ENCODE data around the gene EXOSC6.
A peak's percentile ranks its signal among the peaks of the same experiment; 100 is the strongest.
"Not testable (repeated sequence)": the region's sequence is repeated elsewhere in the genome, so short reads cannot be mapped to it uniquely, and the experiment has no call there.

Gene EXOSC6

DNA sequence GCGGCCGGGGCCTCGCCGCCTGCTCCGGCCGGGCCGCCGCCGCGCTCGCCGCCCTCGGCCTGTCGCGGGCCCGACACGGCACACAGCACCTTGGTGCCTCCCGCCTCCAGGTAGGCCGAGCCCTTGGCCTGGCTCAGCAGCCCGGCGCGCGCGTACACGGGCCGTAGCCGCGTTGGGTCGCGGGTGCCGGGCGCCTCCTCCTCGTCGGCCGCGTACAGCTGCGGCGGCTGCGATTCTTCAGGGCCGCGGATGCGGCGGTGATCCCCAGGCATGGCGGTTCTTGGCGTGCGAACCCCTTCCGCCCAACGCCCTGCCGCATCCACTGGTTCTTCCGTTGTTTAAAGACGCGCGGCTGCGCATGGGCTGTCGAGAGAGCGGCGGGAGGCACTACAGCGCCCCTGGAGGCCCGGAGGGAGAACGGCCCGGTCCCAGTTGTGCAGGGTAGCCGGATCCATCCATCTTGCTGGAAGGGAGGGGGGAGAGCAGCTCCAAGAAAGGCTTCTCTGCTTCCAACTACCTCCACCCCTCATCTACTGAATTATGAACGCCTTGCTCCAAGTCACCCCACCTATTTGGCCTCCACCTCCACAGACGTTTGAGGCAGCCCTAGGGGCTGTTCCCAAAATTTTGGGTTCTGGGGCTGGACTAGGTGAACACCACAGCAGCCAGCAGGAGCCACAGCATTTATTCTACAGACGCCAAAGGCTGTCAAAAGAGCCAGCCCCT, at the start of gene EXOSC6:
TSS of gene EXOSC6 (minus strand) at position 312 of the 726 bp plus-strand sequence. CDS start at position 272, 40 bp downstream.
- peak; percentile 93 for DNase-seq

- no peak for DNase-seq
Measured at GRCh38 chr16:70301121-70301520, 49.4 kb upstream of the EXOSC6 start.

- DNase-seq, result peak; percentile 60
Measured at GRCh38 chr16:70298988-70299938, 47.5 kb upstream of the EXOSC6 start, which contains the start of gene DDX19B. TSS of gene DDX19B (plus strand) at chr16:70299186. CDS start at chr16:70299298, 112 bp downstream.

DNA sequence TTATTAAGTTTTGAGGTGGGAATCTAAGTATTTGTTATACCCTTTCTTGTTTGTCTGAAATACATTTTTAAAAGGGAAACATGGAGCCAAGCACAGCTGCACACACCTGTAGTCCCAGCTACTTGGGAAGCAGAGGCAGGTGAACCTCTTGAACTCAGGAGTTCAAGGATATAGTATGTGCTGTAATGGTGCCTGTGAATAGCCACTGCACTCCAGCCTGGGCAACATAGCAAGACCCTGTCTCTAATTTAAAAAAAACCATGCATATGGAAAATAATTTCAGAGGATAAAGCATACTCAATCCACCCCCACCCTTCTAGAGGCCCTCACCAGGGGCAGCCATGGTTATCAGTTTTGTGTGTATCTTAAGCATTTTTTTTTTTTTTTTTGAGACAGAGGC, 43.9 kb upstream of the EXOSC6 start:
- no peak for DNase-seq

DNA sequence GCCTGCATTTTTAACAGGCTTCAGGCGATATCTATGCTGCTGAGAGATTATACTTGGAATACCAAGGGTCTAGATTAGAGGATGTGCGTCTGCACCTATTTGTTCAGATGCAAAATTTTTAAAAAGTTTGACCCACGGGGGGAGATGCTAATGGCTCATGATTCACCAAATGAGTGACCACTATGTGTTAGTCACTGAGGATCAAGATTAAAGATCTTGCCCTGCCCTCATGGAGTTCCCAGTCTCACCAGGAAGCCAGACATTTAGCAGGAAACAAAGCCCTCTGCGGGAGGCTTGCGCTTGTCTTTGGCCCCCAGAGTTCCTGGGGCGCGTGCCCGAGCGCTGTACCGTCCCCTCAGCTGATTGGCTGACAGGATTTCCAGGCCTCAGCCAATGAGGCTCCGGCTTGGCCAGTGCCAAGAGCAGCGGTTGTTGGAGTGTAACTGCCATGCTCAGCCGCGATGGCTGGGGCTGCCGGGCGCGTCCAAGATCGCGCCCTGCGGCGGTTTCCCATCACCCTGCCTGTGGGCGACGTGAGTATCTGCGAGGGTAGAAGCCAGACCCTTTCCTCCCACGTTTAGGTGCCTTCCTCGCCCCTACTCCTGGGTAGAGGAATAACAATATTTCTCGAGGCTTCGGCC, 42.8 kb upstream of the EXOSC6 start:
- DNase-seq, result no peak

- not testable (repeated sequence) for DNase-seq
Measured at GRCh38 chr16:70292148-70292547, 40.4 kb upstream of the EXOSC6 start.

GRCh38 chr16:70290949-70291519, 39.3 kb upstream of the EXOSC6 start:
- peak; percentile 19 for DNase-seq

GRCh38 chr16:70289229-70290094, 37.7 kb upstream of the EXOSC6 start, which contains the start of gene AARS1:
TSS of gene AARS1 (minus strand) at chr16:70289506. CDS start at chr16:70282763, 6,743 bp downstream.
- DNase-seq, result peak; percentile 100

DNA sequence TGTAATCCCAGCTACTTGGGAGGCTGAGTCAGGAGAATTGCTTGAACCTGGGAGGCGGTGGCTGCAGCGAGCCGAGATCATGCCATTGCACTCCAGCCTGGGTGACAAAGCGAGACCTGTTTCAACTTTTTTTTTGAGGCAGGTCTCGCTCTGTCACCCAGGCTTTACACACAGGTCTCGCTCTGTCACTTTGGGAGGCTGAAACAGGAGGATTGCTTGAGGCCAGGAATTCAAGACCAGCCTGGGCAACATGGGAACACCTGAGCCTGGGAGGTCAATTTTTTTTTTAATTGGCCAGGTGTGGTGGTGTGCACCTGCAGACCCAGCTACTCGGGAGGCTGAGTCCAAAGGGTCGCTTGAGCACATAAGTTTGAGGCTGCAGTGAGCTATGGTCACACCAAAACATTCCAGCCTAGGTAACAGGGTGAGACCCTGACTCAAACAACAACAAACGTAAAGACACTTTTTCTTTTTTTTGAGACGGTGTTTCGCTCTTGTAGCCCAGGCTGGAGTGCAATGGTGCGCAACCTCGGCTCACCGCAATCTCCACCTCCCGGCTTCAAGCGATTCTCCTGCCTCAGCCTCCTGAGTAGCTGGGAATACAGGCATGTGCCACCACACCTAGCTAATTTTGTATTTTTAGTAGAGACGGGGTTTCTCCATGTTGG, 35.7 kb upstream of the EXOSC6 start:
- not testable (repeated sequence) for DNase-seq

DNA sequence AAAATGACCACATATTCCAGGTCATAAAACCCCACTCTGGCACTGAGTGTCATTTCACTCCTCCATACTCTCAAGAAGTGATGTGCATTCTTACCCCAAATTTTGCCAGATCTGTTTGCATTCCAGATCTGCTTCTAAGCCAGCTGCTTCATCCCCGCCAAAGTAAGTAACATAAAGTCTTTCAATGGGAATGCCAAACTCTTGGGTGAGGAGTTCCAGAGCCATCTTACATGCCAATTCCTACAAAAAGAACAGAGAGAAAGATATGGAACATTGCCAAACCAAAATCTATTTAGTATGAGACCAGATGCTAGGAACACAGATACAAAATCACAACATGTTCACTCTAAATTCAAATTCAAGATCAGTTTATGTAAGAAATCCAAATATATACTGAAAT, 24.7 kb upstream of the EXOSC6 start:
- no peak for DNase-seq

GRCh38 chr16:70271696-70272095, 20.0 kb upstream of the EXOSC6 start:
- no peak for DNase-seq

GRCh38 chr16:70270176-70270575, 18.4 kb upstream of the EXOSC6 start:
- DNase-seq, result no peak

DNA sequence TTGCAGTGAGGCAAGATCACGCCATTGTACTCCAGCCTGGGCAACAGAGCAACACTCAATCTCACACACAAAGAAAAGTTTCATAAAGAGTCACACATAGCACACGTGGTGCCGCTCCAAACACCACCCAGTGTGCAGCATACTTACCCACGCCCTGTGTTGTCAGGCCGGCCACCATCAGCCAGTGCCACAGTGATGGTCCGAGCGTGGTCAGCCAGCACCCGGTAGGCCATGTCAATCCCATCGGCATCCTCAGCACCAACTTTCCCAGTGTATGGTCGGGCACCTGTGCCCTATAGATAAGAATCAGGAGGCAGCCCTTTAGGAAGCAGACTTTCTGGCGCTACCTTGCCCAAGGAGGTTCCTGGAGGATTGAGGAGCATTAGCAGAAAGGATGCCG, 17.7 kb upstream of the EXOSC6 start:
- DNase-seq, result no peak

GRCh38 chr16:70267922-70268321, 16.2 kb upstream of the EXOSC6 start:
- not testable (repeated sequence) for DNase-seq

DNA sequence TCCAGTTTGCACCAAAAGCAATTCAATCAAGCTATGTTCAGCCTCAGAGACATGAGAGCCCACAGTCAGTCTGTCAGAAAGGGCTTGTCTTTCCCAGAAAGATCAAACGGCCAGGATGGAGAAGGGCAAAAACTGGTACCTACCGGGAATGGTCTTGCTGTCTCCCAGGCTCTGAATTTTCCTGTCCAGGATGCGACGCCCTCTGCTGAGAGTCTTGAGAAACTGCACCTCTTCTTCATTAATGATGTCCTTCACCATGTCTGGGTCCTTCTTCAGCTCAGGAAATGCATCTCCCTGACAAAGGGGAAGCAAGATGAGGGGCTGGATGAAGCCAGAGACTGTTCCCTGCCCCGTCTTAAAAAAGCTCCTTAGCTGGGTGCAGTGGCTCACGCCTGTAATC, 15.8 kb upstream of the EXOSC6 start:
- peak; percentile 31 for DNase-seq

DNA sequence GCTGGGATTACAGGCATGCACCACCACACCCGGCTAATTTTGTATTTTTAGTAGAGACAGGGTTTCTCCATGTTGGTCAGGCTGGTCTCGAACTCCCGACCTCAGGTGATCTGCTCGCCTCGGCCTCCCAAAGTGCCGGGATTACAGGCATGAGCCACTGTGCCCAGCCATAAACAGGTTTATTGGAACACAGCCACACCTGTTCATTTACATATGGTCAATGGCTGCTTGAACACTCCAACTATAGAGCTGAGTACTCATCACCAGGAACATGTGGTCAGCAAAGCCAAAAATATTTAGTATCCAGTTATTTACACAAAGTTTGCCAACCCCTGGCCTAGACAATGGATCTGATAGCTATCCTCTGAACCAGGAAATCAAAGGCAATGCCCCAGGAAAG, 8.2 kb upstream of the EXOSC6 start:
- not testable (repeated sequence) for DNase-seq

- no peak for DNase-seq
Measured at GRCh38 chr16:70258946-70259345, 7.2 kb upstream of the EXOSC6 start.

- DNase-seq, result no peak
Measured at GRCh38 chr16:70258065-70258464, 6.3 kb upstream of the EXOSC6 start.

DNA sequence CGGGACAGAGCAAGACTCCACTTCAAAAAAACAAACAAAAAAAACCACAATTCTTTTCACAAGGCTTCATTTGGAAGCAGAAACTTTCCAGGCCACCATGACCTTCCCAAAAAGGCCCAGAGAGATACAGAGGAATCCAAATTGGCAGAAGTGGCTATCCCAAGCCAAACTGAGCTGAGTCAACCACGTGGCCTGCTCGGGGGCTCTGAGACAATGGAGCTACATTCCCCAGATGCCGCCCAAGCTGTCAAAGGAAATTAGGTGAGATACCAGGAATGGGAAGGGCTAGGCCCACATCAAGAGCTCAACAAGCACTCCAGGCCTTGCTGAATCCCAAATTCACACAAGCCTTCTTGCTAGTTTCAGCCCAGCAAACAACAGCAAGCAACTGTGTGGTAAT, 5.7 kb upstream of the EXOSC6 start:
- DNase-seq, result no peak

GRCh38 chr16:70255574-70255973, 3.8 kb upstream of the EXOSC6 start:
- DNase-seq, result no peak

GRCh38 chr16:70254965-70255286, 3.2 kb upstream of the EXOSC6 start:
- no peak for DNase-seq
